Measurements from ENCODE around the gene MRPL53.
"Not testable (repeated sequence)": the region's sequence is repeated elsewhere in the genome, so short reads cannot be mapped to it uniquely, and the experiment has no call there.

The MRPL53 gene

GRCh38 chr2:74448771-74449170 lies 23.7 kb downstream of the MRPL53 start:
- Histone ChIP-seq H3K36me3 (ENCODE audit: low read length) (no peaks in the 10 kb centered on the region), H3K9ac (ENCODE audit: low read length) (no peak overlapping the region), H3K79me2 (ENCODE audit: insufficient read depth, low read length) (no peaks in the 10 kb centered on the region), H3K27ac (ENCODE audit: low read depth, low read length) (no peak overlapping the region), H3K4me2 (ENCODE audit: low read depth, low read length, poor library complexity, severe bottlenecking) (no peak overlapping the region), H3K4me3 (ENCODE audit: insufficient read depth, low read length, poor library complexity, severe bottlenecking) (no peak overlapping the region), H2AFZ (ENCODE audit: low read depth, low read length, severe bottlenecking) (no peak overlapping the region), H3F3A (ENCODE audit: insufficient read depth) (peaks cover 15% of the 10 kb centered on the region; the same call in 1 of the 2 replicates), H3K9me2 (replicated peaks; ENCODE audit: insufficient read depth, low read length) (no peaks in the 10 kb centered on the region), H3K9me3 (ENCODE audit: insufficient read depth, low read length) (no peaks in the 10 kb centered on the region), H4K20me1 (ENCODE audit: low read depth, low read length) (no peaks in the 10 kb centered on the region), H3K27me3 (ENCODE audit: low read length) (no peaks in the 10 kb centered on the region)
- no peak for TF ChIP-seq CTCF (IDR thresholded peaks at IDR 0.05; ENCODE audit: insufficient read depth, low read length, poor library complexity, severe bottlenecking)
- TF ChIP-seq EZH2phosphoT487 (conservative IDR thresholded peaks at IDR 0.05; ENCODE audit: low read length) = no peak

GRCh38 chr2:74447230-74447999 lies 25.1 kb downstream of the MRPL53 start:
- Histone ChIP-seq H3K4me3 (ENCODE audit: insufficient read depth, low read length, poor library complexity, severe bottlenecking) (no peak overlapping the region), H3K4me2 (ENCODE audit: low read depth, low read length, poor library complexity, severe bottlenecking) (no peak overlapping the region), H2AFZ (ENCODE audit: low read depth, low read length, severe bottlenecking) (no peak overlapping the region), H4K20me1 (ENCODE audit: low read depth, low read length) (no peaks in the 10 kb centered on the region), H3K27ac (ENCODE audit: low read depth, low read length) (no peak overlapping the region), H3K79me2 (ENCODE audit: insufficient read depth, low read length) (no peaks in the 10 kb centered on the region), H3K27me3 (ENCODE audit: low read length) (no peaks in the 10 kb centered on the region), H3K9ac (ENCODE audit: low read length) (no peak overlapping the region), H3K9me3 (ENCODE audit: insufficient read depth, low read length) (no peaks in the 10 kb centered on the region), H3F3A (ENCODE audit: insufficient read depth) (peaks cover 2% of the 10 kb centered on the region; the same call in 1 of the 2 replicates), H3K9me2 (replicated peaks; ENCODE audit: insufficient read depth, low read length) (no peaks in the 10 kb centered on the region), H3K36me3 (ENCODE audit: low read length) (no peaks in the 10 kb centered on the region)
- TF ChIP-seq EZH2phosphoT487 (conservative IDR thresholded peaks at IDR 0.05; ENCODE audit: low read length) = no peak
- TF ChIP-seq CTCF (IDR thresholded peaks at IDR 0.05; ENCODE audit: insufficient read depth, low read length, poor library complexity, severe bottlenecking) = no peak

GRCh38 chr2:74444498-74445318 lies 27.8 kb downstream of the MRPL53 start:
- Histone ChIP-seq H3F3A (ENCODE audit: insufficient read depth) (no peaks in the 10 kb centered on the region), H3K27me3 (ENCODE audit: low read length) (no peaks in the 10 kb centered on the region), H3K9me3 (ENCODE audit: insufficient read depth, low read length) (no peaks in the 10 kb centered on the region), H3K79me2 (ENCODE audit: insufficient read depth, low read length) (no peaks in the 10 kb centered on the region), H2AFZ (ENCODE audit: low read depth, low read length, severe bottlenecking) (no peak overlapping the region), H3K9ac (ENCODE audit: low read length) (no peak overlapping the region), H3K36me3 (ENCODE audit: low read length) (no peaks in the 10 kb centered on the region), H3K4me2 (ENCODE audit: low read depth, low read length, poor library complexity, severe bottlenecking) (no peak overlapping the region), H3K9me2 (replicated peaks; ENCODE audit: insufficient read depth, low read length) (no peaks in the 10 kb centered on the region), H3K4me3 (ENCODE audit: insufficient read depth, low read length, poor library complexity, severe bottlenecking) (no peak overlapping the region), H3K27ac (ENCODE audit: low read depth, low read length) (no peak overlapping the region), H4K20me1 (ENCODE audit: low read depth, low read length) (no peaks in the 10 kb centered on the region)
- TF ChIP-seq CTCF (IDR thresholded peaks at IDR 0.05; ENCODE audit: insufficient read depth, low read length, poor library complexity, severe bottlenecking) (no peak), EZH2phosphoT487 (conservative IDR thresholded peaks at IDR 0.05; ENCODE audit: low read length) (no peak)

GRCh38 chr2:74442483-74443297 lies 29.8 kb downstream of the MRPL53 start:
- not testable (repeated sequence) for H3K9me3 ChIP-seq (ENCODE audit: insufficient read depth, low read length); H3K36me3 ChIP-seq (ENCODE audit: low read length); H4K20me1 ChIP-seq (ENCODE audit: low read depth, low read length); H2AFZ ChIP-seq (ENCODE audit: low read depth, low read length, severe bottlenecking); H3K4me2 ChIP-seq (ENCODE audit: low read depth, low read length, poor library complexity, severe bottlenecking); H3K9me2 ChIP-seq (replicated peaks; ENCODE audit: insufficient read depth, low read length); H3F3A ChIP-seq (ENCODE audit: insufficient read depth); H3K27me3 ChIP-seq (ENCODE audit: low read length); H3K4me3 ChIP-seq (ENCODE audit: insufficient read depth, low read length, poor library complexity, severe bottlenecking); H3K9ac ChIP-seq (ENCODE audit: low read length); H3K79me2 ChIP-seq (ENCODE audit: insufficient read depth, low read length); H3K27ac ChIP-seq (ENCODE audit: low read depth, low read length)

All from SU-DHL-6 (cell line).